Stimulated activated CD4-positive, alpha-beta T cell treated with anti-CD3 and anti-CD28 coated beads, TNF-alpha, amount 100 ng/mL, for 1 hour (primary cell): Measurements from ENCODE around the gene EIF4B.
"Not testable (repeated sequence)": the region's sequence is repeated elsewhere in the genome, so short reads cannot be mapped to it uniquely, and the experiment has no call there.

Experiments
- DNase-seq, 3 donors: peaks; one replicate each; pipeline ENCODE4 v3.0.0-alpha.2; 2020; ENCODE audit warnings: low read depth in 3 of 3, low spot score in 1 of 3

EIF4B gene

DNA sequence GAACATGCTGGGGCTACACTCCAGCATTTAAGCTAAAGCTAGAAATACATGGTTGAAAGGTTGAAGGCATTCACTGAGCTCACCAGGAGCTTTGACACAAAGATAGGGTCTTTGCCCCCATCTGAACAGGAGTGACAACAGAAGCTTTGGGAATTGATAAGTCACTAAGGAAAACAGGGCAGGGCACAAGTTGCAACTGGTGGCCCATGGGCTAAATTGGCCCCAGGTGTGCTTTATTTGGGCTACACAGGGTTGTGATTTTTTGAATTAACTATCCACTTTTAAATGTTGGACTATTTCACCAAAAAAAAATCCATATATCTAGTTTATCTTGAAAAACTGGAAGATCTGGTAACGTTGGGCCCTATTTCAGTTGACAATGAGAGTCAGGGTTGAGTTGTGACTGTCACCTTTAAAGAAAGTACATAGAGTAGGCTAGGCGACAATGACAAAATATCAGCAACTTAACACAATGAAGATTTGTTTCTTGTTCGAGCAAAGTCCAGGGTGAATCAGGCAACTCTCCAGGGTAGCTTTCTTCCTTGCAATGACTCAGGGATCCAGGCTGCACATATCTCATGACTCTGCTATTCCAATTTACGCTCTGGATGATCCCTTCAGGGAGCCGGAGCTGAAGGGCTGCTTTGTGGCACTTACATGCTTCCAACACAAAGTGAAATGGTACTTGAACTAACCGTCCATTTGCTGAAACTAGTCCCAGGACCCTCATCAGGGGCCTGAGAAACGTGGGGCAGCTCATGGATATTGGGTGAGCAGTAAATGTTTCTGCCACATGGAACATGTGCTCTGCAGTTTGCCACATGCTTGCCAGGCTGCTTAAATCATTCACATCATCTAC is 13.3 kb upstream of the EIF4B start:
- no peak for DNase-seq

GRCh38 chr12:52993558-52993869 is 12.7 kb upstream of the EIF4B start:
- no peak for DNase-seq

GRCh38 chr12:53004178-53004577 is 2.1 kb upstream of the EIF4B start:
- no peak for DNase-seq

GRCh38 chr12:53004582-53004981 is 1.7 kb upstream of the EIF4B start:
- DNase-seq, result no peak

DNA sequence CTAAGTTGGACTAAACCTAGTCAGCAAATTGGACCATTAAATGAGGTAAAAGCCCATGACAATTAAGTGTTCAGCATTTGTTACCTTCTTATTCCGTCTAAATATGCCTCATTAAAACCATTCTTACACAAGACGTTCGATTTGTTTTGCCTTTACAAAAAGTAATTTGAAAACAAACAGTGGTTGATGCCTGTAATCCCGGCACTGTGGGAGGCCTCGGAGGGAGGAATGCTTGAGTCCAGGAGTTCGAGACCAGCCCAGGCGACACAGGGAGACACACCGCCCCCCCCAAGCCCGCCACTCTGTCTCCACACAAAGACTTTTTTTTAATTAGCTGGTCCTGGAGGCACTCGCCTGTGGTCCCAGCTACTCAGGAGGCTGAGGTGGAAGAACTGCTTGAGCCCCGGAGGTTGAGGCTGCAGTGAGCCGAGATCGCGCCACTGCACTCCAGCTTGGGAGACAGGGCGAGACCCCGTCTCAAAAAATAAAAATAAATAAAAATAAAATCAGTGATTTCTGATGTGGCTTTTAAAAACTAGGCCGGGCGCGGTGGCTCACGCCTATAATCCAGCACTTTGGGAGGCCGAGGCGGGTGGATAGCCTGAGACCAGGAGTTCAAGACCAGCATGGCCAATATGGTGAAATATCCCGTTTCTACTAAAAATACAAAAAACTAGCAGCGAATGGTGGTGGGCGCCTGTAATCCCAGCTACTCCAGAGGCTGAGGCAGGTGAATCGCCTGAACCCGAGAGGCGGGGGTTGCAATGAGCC is 856 bp upstream of the EIF4B start:
- no peak for DNase-seq

DNA sequence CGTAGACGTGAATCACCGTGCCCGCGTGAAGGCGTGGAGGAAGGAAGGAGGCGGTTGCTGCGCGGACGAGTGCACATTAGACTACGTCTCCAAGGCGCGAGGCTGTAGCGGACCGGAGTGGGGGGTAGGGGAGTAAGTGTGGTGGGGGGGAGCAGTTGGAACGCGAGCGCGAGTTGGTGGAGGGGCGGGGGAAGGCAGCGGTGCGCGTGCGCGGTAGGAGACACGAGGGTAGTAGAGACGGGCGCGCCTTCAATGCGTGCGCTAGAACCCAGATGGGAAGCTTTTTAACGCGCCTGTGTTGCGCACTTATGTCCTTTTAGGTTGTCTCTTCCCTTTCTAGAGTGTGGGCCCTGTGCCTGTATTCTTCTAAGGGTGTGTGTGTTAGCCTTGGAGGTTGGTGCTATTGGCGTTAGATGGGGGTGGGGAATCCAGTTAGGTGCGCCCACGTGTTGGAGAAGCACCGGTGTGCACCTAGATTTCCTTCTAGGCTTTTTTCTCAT is 604 bp downstream of the EIF4B start:
- peak; percentile 29 to 72 (median 54) for DNase-seq

DNA sequence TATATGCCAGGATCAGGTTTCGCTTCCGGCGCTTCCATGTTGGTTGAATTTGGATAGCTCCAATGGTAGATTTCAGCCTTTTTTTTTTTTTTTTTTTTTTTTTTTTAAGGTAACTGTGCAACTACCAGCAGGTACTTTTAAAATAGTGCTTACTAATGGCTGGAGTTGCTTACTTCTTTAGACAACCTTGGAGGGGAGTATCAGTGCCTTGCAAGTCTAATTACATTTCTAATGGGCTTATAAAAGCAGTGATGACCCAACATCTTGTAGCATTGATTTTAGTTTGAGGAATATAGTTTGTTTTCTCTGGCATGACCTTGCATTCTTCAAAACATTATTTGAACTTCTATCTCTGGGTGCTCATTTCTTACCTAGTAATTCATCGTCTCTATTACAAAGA is 1.1 kb downstream of the EIF4B start:
- DNase-seq, result no peak

DNA sequence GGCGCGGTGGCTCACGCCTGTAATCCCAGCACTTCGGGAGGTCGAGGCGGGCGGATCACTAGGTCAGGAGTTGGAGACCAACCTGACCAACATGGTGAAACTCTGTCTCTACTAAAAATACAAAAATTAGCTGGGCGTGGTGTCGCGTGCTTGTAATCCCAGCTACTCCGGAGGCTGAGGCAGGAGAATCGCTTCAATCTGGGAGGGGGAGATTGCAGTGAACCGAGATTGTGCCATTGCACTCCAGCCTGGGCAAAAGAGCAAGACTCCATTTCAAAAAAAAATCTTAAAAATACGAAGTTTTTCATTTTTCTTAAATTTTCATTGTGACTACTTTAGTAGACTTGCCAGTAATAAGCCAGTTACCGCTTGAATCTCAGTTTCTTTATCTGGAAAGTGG is 2.5 kb downstream of the EIF4B start:
- DNase-seq, result not testable (repeated sequence)

GRCh38 chr12:53010955-53011354 is 4.7 kb downstream of the EIF4B start:
- DNase-seq, result no peak

DNA sequence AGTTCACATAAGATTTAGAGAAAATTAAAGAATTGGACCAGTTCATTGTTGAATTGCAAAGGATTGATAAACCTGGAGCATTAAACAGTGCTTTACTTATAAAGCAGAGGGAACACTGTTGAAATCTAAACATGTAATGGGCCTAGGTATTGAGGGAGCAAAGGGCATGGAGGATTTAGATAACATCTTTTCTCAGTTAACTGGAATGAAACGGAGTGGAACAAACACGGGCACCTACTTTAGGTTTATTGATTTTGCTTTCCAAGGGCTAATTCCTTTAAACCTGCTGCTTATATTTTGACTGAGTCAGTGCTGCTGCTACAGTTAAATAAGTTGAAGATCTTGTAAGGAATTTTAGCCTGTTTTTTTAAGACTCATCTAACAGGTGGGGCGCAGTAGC is 5.6 kb downstream of the EIF4B start:
- no peak for DNase-seq

- DNase-seq, result no peak
Observed at GRCh38 chr12:53012928-53013327, 6.7 kb downstream of the EIF4B start.

DNA sequence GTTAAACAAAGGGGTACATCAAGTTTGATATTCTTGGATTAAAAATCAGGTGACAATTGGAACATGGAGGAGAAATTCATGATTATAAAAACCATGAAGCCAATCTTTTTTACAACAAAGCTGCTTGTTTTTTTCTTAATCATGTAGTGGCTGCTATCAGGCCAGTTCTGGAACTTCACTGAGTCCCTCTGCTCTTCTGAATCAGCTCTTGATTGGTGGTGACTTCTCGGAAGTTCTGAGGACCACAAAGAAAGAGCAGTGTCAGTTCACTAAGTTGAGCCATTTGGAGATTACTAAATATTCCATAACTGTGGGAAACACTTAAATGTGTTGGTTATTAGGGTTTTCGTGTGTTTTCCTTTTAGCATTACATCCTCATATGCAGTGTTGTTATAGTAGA is 8.5 kb downstream of the EIF4B start:
- DNase-seq, result no peak

DNA sequence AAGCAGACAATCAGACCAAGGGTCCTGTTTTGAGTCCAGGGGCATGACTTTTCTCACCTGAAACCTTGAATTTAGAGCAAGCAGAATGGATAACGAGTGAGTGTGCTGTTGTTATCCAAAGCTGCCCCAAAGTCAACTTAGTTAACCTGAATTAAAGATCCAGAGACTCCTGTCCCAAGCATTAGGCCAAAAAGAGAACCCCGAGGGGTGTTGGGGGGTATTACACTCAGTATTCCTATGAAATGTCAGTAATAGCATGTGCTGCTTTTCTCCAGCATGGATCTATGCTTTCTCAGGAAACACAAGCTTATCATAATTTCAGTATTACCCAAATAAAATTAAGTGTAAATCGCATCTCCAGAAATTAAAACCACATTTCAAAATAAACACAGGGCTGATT is 19.0 kb downstream of the EIF4B start:
- no peak for DNase-seq

DNA sequence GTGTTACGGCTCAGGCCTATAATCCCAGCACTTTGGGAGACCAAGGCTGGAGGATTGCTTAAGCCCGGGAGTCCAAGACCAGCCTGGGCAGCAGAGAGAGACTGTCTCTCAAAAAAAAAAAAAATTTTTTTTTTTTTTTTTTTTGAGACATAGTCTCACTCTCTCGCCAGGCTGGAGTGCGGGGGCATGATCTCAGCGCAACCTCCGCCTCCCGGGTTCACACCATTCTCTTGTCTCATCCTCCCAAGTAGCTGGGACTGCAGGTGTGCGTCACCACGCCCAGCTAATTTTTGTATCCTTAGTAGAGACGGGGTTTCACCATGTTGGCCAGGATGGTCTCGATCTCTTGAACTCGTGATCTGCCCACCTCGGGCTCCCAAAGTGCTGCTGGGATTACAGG is 20.8 kb downstream of the EIF4B start:
- DNase-seq, result not testable (repeated sequence)

GRCh38 chr12:53031616-53032015 is 25.4 kb downstream of the EIF4B start:
- no peak for DNase-seq

- DNase-seq, result not testable (repeated sequence)
Observed at GRCh38 chr12:53033832-53034231, 27.6 kb downstream of the EIF4B start.

DNA sequence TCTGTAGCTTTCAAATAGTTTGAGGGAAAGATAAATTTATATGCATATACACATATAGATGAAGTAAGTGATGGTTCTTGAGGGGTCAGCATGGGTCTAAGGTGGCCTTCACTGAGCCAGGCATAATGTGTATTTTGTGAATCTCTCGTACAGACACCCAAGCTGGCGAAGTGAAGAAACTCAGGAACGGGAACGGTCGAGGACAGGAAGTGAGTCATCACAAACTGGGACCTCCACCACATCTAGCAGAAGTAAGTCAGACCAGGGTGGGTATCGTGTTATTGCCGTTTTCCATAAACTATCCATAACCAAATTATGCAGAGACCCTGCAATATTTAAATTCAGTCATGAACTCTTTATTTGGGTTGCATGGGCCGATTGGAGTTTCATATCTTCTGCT is 28.2 kb downstream of the EIF4B start:
- no peak for DNase-seq

GRCh38 chr12:53036802-53037201 is 30.5 kb downstream of the EIF4B start:
- no peak for DNase-seq

DNA sequence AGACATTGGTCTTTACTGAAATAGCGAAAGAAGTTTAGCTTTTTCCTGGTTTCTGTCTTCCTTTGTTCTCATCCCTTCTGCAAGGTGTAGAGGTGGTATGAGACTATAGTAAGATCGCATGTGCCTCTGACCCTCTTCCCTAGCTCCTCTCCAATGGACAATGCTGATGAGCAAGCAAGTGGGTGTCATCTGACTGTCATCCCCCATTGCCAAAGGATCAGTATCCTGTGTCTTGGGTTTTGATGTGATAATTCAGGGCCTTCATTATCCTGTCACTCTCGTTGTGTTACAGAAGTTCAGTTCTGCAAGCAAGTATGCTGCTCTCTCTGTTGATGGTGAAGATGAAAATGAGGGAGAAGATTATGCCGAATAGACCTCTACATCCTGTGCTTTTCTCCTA is 33.6 kb downstream of the EIF4B start:
- DNase-seq, result no peak

DNA sequence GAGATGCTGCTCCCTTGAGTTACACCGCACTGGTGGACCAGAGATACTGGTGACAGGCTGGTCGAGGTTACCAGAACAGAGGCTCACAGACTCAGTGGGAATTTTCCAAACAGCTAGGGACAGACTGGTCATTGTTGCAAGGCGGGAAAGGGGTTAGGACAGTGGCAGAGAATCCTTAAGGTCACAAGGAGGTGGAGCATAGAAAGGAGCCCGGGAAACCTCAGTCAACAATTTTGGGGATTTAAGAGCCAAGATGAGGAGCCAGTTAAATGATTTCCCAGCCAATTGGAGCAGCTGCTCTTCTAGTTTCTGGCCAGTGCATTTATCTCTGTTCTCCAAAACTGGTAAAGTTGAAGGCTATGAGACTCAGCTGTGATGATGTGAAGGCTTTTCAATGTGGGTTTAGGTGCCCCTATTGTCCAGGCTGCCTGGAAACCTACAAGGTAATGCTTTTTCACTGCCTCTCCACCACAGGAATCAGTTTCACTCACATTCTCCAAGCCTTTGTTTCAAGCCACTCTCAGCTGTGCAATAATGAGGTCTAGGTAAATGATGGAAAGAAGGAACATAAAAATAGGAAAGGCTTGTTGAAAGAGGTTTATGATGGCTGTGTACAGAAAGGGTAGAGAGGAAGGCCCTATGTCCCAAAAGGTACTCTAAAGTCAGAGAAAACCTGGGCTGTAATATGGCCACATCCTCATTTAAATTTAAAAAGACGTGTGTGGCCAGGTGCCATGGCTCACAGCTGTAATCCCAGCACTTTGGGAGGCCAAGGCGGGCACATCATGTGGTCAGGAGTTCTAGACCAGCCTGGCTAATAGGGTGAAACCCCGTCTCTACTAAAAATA is 36.6 kb downstream of the EIF4B start:
- DNase-seq, result no peak

DNA sequence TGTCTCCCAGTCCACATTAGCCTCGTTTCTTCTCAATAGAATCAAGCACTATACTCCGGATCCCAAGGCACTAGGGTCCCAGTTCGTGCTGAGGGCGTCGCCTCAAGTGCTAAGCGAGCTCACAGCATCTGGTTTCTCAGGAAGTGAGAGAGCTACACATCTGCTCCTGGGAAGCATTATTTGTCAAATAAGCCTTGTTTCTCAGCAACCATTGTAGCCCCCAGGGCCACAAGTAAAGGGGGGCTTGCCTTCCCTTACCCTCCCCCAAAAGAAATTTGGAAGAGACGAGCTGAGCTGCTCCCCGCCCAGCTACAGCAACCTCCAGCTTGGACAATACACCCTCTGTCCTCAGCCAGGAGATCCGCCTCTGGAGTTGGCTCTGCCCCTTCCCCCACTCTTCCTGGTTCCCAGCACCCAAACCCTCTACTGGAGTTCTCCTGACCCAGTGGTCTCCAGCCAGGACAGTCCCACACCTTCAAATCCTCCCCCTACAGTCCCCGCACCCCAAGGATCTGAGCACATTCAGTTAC is 37.9 kb downstream of the EIF4B start:
- no peak for DNase-seq
